Glutamatergic neuron (in vitro differentiated cells): ENCODE data around the gene NR4A1. TPM values are rescaled to one million over a fixed set of nuclear protein-coding genes. Genes with fewer than 3 reads are reported as not detected.

Experiments used
- DNase-seq: peaks from one replicate; pipeline ENCODE4 v3.0.0; 2022
- H3K27ac Mint-ChIP-seq: one replicate; pipeline ENCODE4 v1.8.0; 2020; ENCODE audit warnings: mild to moderate bottlenecking, mixed read lengths, inconsistent platforms; ENCODE audit not compliant: unreplicated experiment
- H3K27me3 Mint-ChIP-seq: one replicate; pipeline ENCODE4 v1.8.0; 2020; ENCODE audit warnings: mild to moderate bottlenecking, moderate library complexity, mixed read lengths, inconsistent platforms; ENCODE audit not compliant: unreplicated experiment
- H3K36me3 Mint-ChIP-seq: one replicate; pipeline ENCODE4 v1.8.0; 2020; ENCODE audit warnings: mild to moderate bottlenecking, mixed read lengths, inconsistent platforms; ENCODE audit not compliant: unreplicated experiment
- H3K4me1 Mint-ChIP-seq: one replicate; pipeline ENCODE4 v1.8.0; 2020; ENCODE audit warnings: mild to moderate bottlenecking, low read depth, mixed read lengths, inconsistent platforms; ENCODE audit not compliant: unreplicated experiment
- H3K4me3 Mint-ChIP-seq: one replicate; pipeline ENCODE4 v1.8.0; 2020; ENCODE audit warnings: mild to moderate bottlenecking, mixed read lengths, inconsistent platforms; ENCODE audit not compliant: unreplicated experiment
- H3K9me3 Mint-ChIP-seq: one replicate; pipeline ENCODE4 v1.8.0; 2020; ENCODE audit warnings: mild to moderate bottlenecking, moderate library complexity, mixed read lengths, inconsistent platforms; ENCODE audit not compliant: unreplicated experiment
- CTCF ChIP-seq: fragments of 200-600 bp; sonication (generic); IDR thresholded peaks from one replicate; pipeline ENCODE4 v1.5.0; 2021; ENCODE audit not compliant: partially characterized antibody, unreplicated experiment
- total RNA-seq: library from RNA; stranded (reverse); fragmentation: NEBNext Ultra II Directional; extraction: Animal tissue kit (Norgen Biotek cat#: 25700); gene quantifications from one replicate; pipeline ENCODE4 v1.2.1, GENCODE V29; 2021; ENCODE audit not compliant: unreplicated experiment

NR4A1 gene
- total RNA-seq, 1 donor from 2014 or later, result 8.5 TPM

- no peaks in the 10 kb centered on the region for H3K36me3 Mint-ChIP-seq
- H3K27me3 Mint-ChIP-seq, result peaks cover 9% of the 10 kb centered on the region
- peaks cover 23% of the 10 kb centered on the region for H3K4me1 Mint-ChIP-seq
- no peak for DNase-seq
- TF ChIP-seq CTCF, result no peak
- no peak overlapping the region for H3K4me3 Mint-ChIP-seq
- H3K9me3 Mint-ChIP-seq, result peaks cover 4% of the 10 kb centered on the region
- no peak overlapping the region for H3K27ac Mint-ChIP-seq
Observed at GRCh38 chr12:52086944-52087835, 35.9 kb downstream of the NR4A1 start.

- H3K36me3 Mint-ChIP-seq, result no peaks in the 10 kb centered on the region
- H3K27ac Mint-ChIP-seq, result no peak overlapping the region
- TF ChIP-seq CTCF, result no peak
- no peak overlapping the region for H3K4me3 Mint-ChIP-seq
- peaks cover 19% of the 10 kb centered on the region for H3K4me1 Mint-ChIP-seq
- peaks cover 7% of the 10 kb centered on the region for H3K27me3 Mint-ChIP-seq
- no peak for DNase-seq
- H3K9me3 Mint-ChIP-seq, result peaks cover 4% of the 10 kb centered on the region
Observed at GRCh38 chr12:52087961-52088820, 36.9 kb downstream of the NR4A1 start.

- Mint-ChIP-seq H3K27me3 (peaks cover 7% of the 10 kb centered on the region), H3K27ac (no peak overlapping the region), H3K4me3 (no peak overlapping the region), H3K9me3 (peaks cover 4% of the 10 kb centered on the region), H3K36me3 (peaks cover 2% of the 10 kb centered on the region), H3K4me1 (peaks cover 14% of the 10 kb centered on the region)
- no peak for DNase-seq
- TF ChIP-seq CTCF, result no peak
Observed at GRCh38 chr12:52089491-52089890, 38.2 kb downstream of the NR4A1 start.

- Mint-ChIP-seq H3K27me3 (peaks cover 7% of the 10 kb centered on the region), H3K4me3 (no peak overlapping the region), H3K27ac (no peak overlapping the region), H3K36me3 (peaks cover 4% of the 10 kb centered on the region), H3K4me1 (peaks cover 14% of the 10 kb centered on the region), H3K9me3 (peaks cover 1% of the 10 kb centered on the region)
- no peak for TF ChIP-seq CTCF
- DNase-seq, result no peak
Observed at GRCh38 chr12:52090291-52090690, 39.0 kb downstream of the NR4A1 start.
